Measurements from ENCODE around the gene NDUFB4. TPM values are rescaled to one million over a fixed set of nuclear protein-coding genes. Genes with fewer than 3 reads are reported as not detected.
A peak's percentile ranks its signal among the peaks of the same experiment; 100 is the strongest.
"Not testable (repeated sequence)": the region's sequence is repeated elsewhere in the genome, so short reads cannot be mapped to it uniquely, and the experiment has no call there.

Gene NDUFB4
- polyA plus RNA-seq, 2 donors: 182 to 207 TPM

DNA sequence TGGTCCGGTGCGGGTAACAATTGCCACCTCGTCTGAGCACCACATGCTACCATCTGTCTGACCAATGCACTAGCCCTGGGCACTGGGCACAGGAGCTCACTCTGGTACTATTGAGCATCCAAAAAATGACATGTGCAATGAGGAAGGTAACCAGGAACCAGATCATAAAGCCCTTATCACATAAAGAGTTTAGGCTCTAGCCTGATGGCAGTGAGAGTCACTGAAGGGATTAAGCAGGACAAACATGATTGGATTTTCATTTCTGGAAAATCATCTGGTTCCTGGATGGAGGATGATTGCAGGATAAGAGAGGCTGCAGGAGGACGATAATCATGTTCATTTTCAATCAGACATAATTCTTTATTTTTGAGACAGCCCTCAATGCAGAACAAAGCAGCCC lies 12.4 kb downstream of the NDUFB4 start:
- H3K4me3 ChIP-seq (ENCODE audit: low read depth in 1 of 2, low read length in 2 of 2): no peak overlapping the region
- no peak overlapping the region for H3K27ac ChIP-seq (ENCODE audit: low read depth in 2 of 2, low read length in 1 of 2)
- no peaks in the 10 kb centered on the region for H3K36me3 ChIP-seq (ENCODE audit: control insufficient read depth in 2 of 2, insufficient read depth in 2 of 2, low read length in 1 of 2)
- 82 to 87% methylated on average over 4 of the region's 4 CpGs for WGBS, 2 donors
- H3K4me1 ChIP-seq (ENCODE audit: control insufficient read depth in 2 of 2, insufficient read depth in 2 of 2, low read length in 1 of 2): no peaks in the 10 kb centered on the region
- H3K9me3 ChIP-seq (ENCODE audit: control insufficient read depth in 2 of 2, insufficient read depth in 1 of 2, low read depth in 1 of 2, low read length in 1 of 2): no peaks in the 10 kb centered on the region
- H3K27me3 ChIP-seq (ENCODE audit: control insufficient read depth in 1 of 2, insufficient read depth in 2 of 2, low read length in 2 of 2): no peaks in the 10 kb centered on the region

DNA sequence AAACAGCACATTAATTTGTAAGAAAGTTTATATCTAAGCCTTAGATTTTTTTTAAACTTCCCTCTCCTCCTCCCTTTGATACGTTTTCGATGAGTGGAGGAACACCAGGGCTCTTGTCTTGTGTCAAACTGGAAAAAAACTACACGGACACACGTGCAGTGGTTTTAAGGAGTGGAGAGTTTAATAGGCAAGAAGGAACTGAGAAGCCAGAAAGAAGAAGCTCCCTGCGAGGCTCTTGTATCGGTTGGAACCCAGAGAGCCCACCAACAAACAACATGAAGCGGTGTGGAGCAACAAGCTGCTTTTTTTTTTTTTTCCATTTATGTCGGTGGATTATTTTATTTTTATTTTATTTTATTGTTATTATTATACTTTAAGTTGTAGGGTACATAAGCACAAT lies 18.6 kb downstream of the NDUFB4 start:
- WGBS, 2 donors: 74 to 79% methylated on average over 8 of the region's 8 CpGs

DNA sequence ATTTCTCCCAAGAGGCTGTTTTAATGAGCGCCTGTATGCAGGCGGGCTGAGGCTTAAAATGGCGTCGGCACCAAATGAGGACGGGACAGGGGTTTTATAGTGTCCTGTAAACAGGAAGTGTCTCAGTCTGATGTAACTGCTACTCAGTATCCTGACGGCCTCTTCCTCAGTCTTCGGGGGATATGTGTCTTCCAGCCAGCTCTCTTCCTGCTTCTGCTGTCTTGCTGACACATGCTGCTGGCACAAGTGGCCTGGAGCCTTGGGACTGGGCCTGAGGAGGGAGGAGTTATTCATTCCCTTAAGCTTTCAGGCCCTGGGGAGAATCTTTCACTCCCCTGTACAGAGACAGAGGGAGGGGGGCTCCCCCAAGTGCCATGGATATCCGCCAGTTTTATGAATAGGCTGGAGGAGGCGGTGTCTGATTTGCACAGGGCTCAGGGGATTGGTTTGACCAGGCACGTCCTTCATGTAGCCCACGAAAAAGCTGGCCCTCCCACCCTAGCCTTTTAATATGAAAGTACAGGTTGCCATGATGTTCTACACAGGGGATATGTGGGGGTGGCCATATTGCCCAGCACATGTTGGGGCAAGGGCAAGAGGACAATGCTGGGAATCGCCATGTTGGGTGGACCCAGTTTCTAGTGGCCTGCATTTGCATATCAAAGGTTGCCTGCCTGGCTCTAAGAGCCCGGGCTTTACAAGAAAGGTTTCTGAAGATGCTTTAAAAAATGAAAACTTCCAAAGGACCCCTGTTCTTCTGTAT lies 19.9 kb downstream of the NDUFB4 start:
- WGBS, 2 donors: 42 to 68% methylated on average over 13 of the region's 13 CpGs
- no peaks in the 10 kb centered on the region for H3K9me3 ChIP-seq (ENCODE audit: control insufficient read depth in 2 of 2, insufficient read depth in 1 of 2, low read depth in 1 of 2, low read length in 1 of 2)
- H3K4me1 ChIP-seq (ENCODE audit: control insufficient read depth in 2 of 2, insufficient read depth in 2 of 2, low read length in 1 of 2): no peaks in the 10 kb centered on the region
- H3K4me3 ChIP-seq (ENCODE audit: low read depth in 1 of 2, low read length in 2 of 2): no peak overlapping the region
- no peaks in the 10 kb centered on the region for H3K36me3 ChIP-seq (ENCODE audit: control insufficient read depth in 2 of 2, insufficient read depth in 2 of 2, low read length in 1 of 2)
- H3K27ac ChIP-seq (ENCODE audit: low read depth in 2 of 2, low read length in 1 of 2): peak overlapping the region; percentile 50 to 85
- no peaks in the 10 kb centered on the region for H3K27me3 ChIP-seq (ENCODE audit: control insufficient read depth in 1 of 2, insufficient read depth in 2 of 2, low read length in 2 of 2)

More for the DNA sequence above, 18.6 kb downstream of the NDUFB4 start:
- no peak overlapping the region for H3K4me3 ChIP-seq (ENCODE audit: low read depth in 1 of 2, low read length in 2 of 2)
- no peaks in the 10 kb centered on the region for H3K27me3 ChIP-seq (ENCODE audit: control insufficient read depth in 1 of 2, insufficient read depth in 2 of 2, low read length in 2 of 2)
- H3K27ac ChIP-seq (ENCODE audit: low read depth in 2 of 2, low read length in 1 of 2): no peak overlapping the region
- H3K4me1 ChIP-seq (ENCODE audit: control insufficient read depth in 2 of 2, insufficient read depth in 2 of 2, low read length in 1 of 2): no peaks in the 10 kb centered on the region
- H3K36me3 ChIP-seq (ENCODE audit: control insufficient read depth in 2 of 2, insufficient read depth in 2 of 2, low read length in 1 of 2): no peaks in the 10 kb centered on the region
- no peaks in the 10 kb centered on the region for H3K9me3 ChIP-seq (ENCODE audit: control insufficient read depth in 2 of 2, insufficient read depth in 1 of 2, low read depth in 1 of 2, low read length in 1 of 2)

DNA sequence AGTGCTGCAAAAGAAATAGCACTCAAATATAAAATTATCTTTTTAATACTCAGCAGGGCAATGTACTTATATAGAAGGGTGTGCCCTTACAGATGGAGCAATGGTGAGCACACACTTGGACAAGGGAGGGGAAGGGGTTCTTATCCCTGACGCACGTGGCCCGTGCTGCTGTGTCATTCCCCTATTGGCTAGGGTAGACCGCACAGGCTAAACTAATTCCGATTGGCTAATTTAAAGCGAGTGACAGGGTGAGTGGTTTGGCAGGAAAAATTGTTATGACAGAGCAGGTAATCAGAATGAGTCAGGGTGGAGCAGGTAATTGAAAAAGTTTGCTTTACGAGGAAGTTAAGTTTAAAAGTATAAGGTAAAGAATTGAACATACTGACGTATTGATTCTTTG lies 20.6 kb downstream of the NDUFB4 start:
- peak overlapping the region in 1 of 2 donors; percentile 85 for H3K27ac ChIP-seq (ENCODE audit: low read depth in 2 of 2, low read length in 1 of 2)
- 53 to 71% methylated on average over 8 of the region's 8 CpGs for WGBS, 2 donors
- H3K27me3 ChIP-seq (ENCODE audit: control insufficient read depth in 1 of 2, insufficient read depth in 2 of 2, low read length in 2 of 2): not testable (repeated sequence)

DNA sequence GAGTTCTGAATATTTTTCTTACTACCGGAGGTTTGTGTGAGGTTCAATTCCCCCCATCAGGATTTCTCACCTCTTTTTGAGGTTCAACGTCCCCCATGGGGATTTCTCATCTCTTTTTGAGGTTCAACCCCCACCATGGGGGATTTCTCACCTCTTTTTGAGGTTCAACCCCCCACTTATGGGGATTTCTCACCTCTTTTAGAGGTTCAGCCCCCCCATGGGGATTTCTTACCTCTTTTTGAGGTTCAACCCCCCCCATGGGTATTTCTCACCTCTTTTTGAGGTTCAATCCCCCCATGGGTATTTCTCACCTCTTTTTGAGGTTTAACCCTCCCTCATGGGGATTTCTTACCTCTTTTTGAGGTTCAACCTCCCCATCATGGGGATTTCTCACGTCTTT lies 26.3 kb downstream of the NDUFB4 start:
- Histone ChIP-seq H3K27me3 (ENCODE audit: control insufficient read depth in 1 of 2, insufficient read depth in 2 of 2, low read length in 2 of 2) (no peaks in the 10 kb centered on the region), H3K4me1 (ENCODE audit: control insufficient read depth in 2 of 2, insufficient read depth in 2 of 2, low read length in 1 of 2) (peaks cover 0 to 3% of the 10 kb centered on the region in 2 donors), H3K36me3 (ENCODE audit: control insufficient read depth in 2 of 2, insufficient read depth in 2 of 2, low read length in 1 of 2) (no peaks in the 10 kb centered on the region), H3K27ac (ENCODE audit: low read depth in 2 of 2, low read length in 1 of 2) (no peak overlapping the region), H3K4me3 (ENCODE audit: low read depth in 1 of 2, low read length in 2 of 2) (no peak overlapping the region), H3K9me3 (ENCODE audit: control insufficient read depth in 2 of 2, insufficient read depth in 1 of 2, low read depth in 1 of 2, low read length in 1 of 2) (no peaks in the 10 kb centered on the region)
- WGBS, 2 donors: 70 to 83% methylated on average over 3 of the region's 3 CpGs

More for the DNA sequence above, 20.6 kb downstream of the NDUFB4 start:
- H3K36me3 ChIP-seq (ENCODE audit: control insufficient read depth in 2 of 2, insufficient read depth in 2 of 2, low read length in 1 of 2); H3K4me1 ChIP-seq (ENCODE audit: control insufficient read depth in 2 of 2, insufficient read depth in 2 of 2, low read length in 1 of 2); H3K4me3 ChIP-seq (ENCODE audit: low read depth in 1 of 2, low read length in 2 of 2); H3K9me3 ChIP-seq (ENCODE audit: control insufficient read depth in 2 of 2, insufficient read depth in 1 of 2, low read depth in 1 of 2, low read length in 1 of 2): not testable (repeated sequence)

DNA sequence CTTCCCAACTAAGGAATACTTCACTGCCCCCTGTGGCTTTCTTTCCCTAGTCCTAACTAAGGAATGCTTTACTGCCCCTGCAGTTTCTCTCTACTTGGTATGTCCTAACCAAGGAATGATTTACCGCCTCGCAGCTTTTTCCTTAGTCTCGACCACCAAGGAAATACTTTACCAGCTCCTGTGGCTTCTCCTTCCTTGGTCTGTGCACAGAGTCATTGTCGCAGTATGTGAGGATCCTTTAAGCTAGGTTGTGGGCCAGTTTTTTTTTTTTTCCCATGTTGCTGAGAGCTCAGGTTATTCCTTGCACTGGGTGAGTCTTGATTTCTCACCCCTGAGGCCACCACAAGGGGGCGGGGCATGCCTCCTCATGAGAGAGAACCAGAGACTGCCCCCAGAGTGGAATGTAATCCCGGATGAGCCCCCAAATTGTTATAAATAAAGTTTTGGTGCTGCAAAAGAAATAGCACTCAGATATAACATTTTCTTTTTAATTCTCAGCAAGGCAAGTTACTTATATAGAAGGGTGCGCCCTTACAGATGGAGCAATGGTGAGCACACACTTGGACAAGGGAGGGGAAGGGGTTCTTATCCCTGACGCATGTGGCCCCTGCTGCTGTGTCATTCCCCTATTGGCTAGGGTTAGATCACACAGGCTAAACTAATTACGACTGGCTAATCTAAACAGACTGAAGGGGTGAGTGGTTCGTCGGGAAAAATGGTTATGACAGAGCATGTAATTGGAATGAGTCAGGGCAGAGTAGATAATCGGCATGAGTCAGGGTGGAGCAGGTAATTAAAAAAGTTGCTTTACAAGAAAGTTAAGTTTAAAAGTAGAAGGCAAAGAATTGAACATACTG lies 27.0 kb downstream of the NDUFB4 start:
- no peaks in the 10 kb centered on the region for H3K36me3 ChIP-seq (ENCODE audit: control insufficient read depth in 2 of 2, insufficient read depth in 2 of 2, low read length in 1 of 2)
- H3K4me1 ChIP-seq (ENCODE audit: control insufficient read depth in 2 of 2, insufficient read depth in 2 of 2, low read length in 1 of 2): peaks cover 0 to 3% of the 10 kb centered on the region in 2 donors
- H3K27me3 ChIP-seq (ENCODE audit: control insufficient read depth in 1 of 2, insufficient read depth in 2 of 2, low read length in 2 of 2): no peaks in the 10 kb centered on the region
- no peak overlapping the region for H3K4me3 ChIP-seq (ENCODE audit: low read depth in 1 of 2, low read length in 2 of 2)
- no peak overlapping the region for H3K27ac ChIP-seq (ENCODE audit: low read depth in 2 of 2, low read length in 1 of 2)
- H3K9me3 ChIP-seq (ENCODE audit: control insufficient read depth in 2 of 2, insufficient read depth in 1 of 2, low read depth in 1 of 2, low read length in 1 of 2): no peaks in the 10 kb centered on the region
- 72 to 81% methylated on average over 12 of the region's 12 CpGs for WGBS, 2 donors

- H3K27ac ChIP-seq (ENCODE audit: low read depth in 2 of 2, low read length in 1 of 2): no peak overlapping the region
- H3K9me3 ChIP-seq (ENCODE audit: control insufficient read depth in 2 of 2, insufficient read depth in 1 of 2, low read depth in 1 of 2, low read length in 1 of 2): no peaks in the 10 kb centered on the region
- no peaks in the 10 kb centered on the region for H3K36me3 ChIP-seq (ENCODE audit: control insufficient read depth in 2 of 2, insufficient read depth in 2 of 2, low read length in 1 of 2)
- peaks cover 0 to 3% of the 10 kb centered on the region in 2 donors for H3K4me1 ChIP-seq (ENCODE audit: control insufficient read depth in 2 of 2, insufficient read depth in 2 of 2, low read length in 1 of 2)
- no peak overlapping the region for H3K4me3 ChIP-seq (ENCODE audit: low read depth in 1 of 2, low read length in 2 of 2)
- no peaks in the 10 kb centered on the region for H3K27me3 ChIP-seq (ENCODE audit: control insufficient read depth in 1 of 2, insufficient read depth in 2 of 2, low read length in 2 of 2)
These were observed 27.6 kb downstream of the NDUFB4 start for GRCh38 chr3:120623727-120624093.

DNA sequence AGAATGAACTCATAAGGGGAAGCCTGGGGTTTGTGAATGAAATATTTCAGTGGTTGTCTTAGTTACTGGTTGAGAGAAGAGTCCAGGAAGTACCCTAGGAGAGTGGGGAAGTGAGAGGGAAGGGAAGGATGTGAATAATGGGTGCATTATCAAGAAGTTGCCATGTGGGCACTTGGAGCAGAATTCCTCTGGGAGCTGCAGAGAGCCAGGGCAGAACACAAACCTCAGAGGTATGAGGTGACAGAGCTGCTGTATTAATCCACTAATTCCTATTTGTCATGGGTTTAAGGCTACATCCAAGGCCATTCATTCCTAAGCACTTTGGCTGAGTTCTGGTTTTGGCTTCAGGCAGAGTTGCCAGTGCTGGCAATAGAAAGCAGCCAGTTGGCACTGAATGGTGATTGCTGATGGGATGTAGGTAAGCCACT lies 29.0 kb downstream of the NDUFB4 start:
- H3K4me3 ChIP-seq (ENCODE audit: low read depth in 1 of 2, low read length in 2 of 2): no peak overlapping the region
- peaks cover 0 to 3% of the 10 kb centered on the region in 2 donors for H3K4me1 ChIP-seq (ENCODE audit: control insufficient read depth in 2 of 2, insufficient read depth in 2 of 2, low read length in 1 of 2)
- no peaks in the 10 kb centered on the region for H3K9me3 ChIP-seq (ENCODE audit: control insufficient read depth in 2 of 2, insufficient read depth in 1 of 2, low read depth in 1 of 2, low read length in 1 of 2)
- no peaks in the 10 kb centered on the region for H3K27me3 ChIP-seq (ENCODE audit: control insufficient read depth in 1 of 2, insufficient read depth in 2 of 2, low read length in 2 of 2)
- H3K27ac ChIP-seq (ENCODE audit: low read depth in 2 of 2, low read length in 1 of 2): no peak overlapping the region
- H3K36me3 ChIP-seq (ENCODE audit: control insufficient read depth in 2 of 2, insufficient read depth in 2 of 2, low read length in 1 of 2): no peaks in the 10 kb centered on the region

GRCh38 chr3:120634539-120634938 lies 38.4 kb downstream of the NDUFB4 start:
- H3K36me3 ChIP-seq (ENCODE audit: control insufficient read depth in 2 of 2, insufficient read depth in 2 of 2, low read length in 1 of 2): no peaks in the 10 kb centered on the region
- no peak overlapping the region for H3K4me3 ChIP-seq (ENCODE audit: low read depth in 1 of 2, low read length in 2 of 2)
- H3K27ac ChIP-seq (ENCODE audit: low read depth in 2 of 2, low read length in 1 of 2): no peak overlapping the region
- 24 to 29% methylated on average over 1 of the region's 1 CpG for WGBS, 2 donors
- H3K9me3 ChIP-seq (ENCODE audit: control insufficient read depth in 2 of 2, insufficient read depth in 1 of 2, low read depth in 1 of 2, low read length in 1 of 2): no peaks in the 10 kb centered on the region
- H3K27me3 ChIP-seq (ENCODE audit: control insufficient read depth in 1 of 2, insufficient read depth in 2 of 2, low read length in 2 of 2): no peaks in the 10 kb centered on the region
- no peaks in the 10 kb centered on the region for H3K4me1 ChIP-seq (ENCODE audit: control insufficient read depth in 2 of 2, insufficient read depth in 2 of 2, low read length in 1 of 2)

All from esophagus (tissue), 2 donors.